Peyer's patch (tissue), 4 donors: ENCODE results near the gene LYPD5. TPM values are rescaled to one million over a fixed set of nuclear protein-coding genes. Genes with fewer than 3 reads are reported as not detected.

Experiments used
- DNase-seq, 3 donors: peaks; one replicate each; pipeline ENCODE4 v3.0.0-alpha.2; 2017 to 2019
- H3K27ac ChIP-seq, 4 donors: fragments of 200-600 bp; sonication (generic); one replicate each; pipeline ENCODE4 v1.5.1; 2016 to 2019
- H3K27me3 ChIP-seq, 2 donors: fragments of 200-600 bp; sonication (generic); one replicate each; pipeline ENCODE4 v1.5.1; 2019
- H3K36me3 ChIP-seq, 3 donors: fragments of 200-600 bp; sonication (generic); one replicate each; pipeline ENCODE4 v1.5.1; 2016 to 2019
- H3K4me1 ChIP-seq, 4 donors: fragments of 200-600 bp; sonication (generic); one replicate each; pipeline ENCODE4 v1.5.1; 2016 to 2019
- H3K4me3 ChIP-seq, 4 donors: fragments of 200-600 bp; sonication (generic); 1 replicate in 3 of 4; 2 replicates in 1 of 4; pipeline ENCODE4 v1.5.1; 2016 to 2019; ENCODE audit warnings: mild to moderate bottlenecking in 1 of 4
- H3K9me3 ChIP-seq, 4 donors: fragments of 200-600 bp; sonication (generic); one replicate each; pipeline ENCODE4 v1.5.1; 2016 to 2019; ENCODE audit warnings: mild to moderate bottlenecking in 1 of 4
- POLR2A ChIP-seq, 2 donors: fragments of 450-650 bp; IDR thresholded peaks; one replicate each; pipeline ENCODE4 v1.5.1; 2017; ENCODE audit warnings: antibody characterized with exemption in 2 of 2, mild to moderate bottlenecking in 2 of 2, moderate library complexity in 2 of 2
- total RNA-seq, 4 donors: library from RNA; depleted of rRNA; stranded (reverse); fragments of >200 nt; gene quantifications; one replicate each; pipeline ENCODE4 v1.1.0, GENCODE V29; 2016
- TF ChIP-seq, protein P1 (sequence below), 6 experiments: fragments of 450-650 bp in 4 of 6; fragments of 200-600 bp in 2 of 6; sonication (generic) in 1 of 6; IDR thresholded peaks; one replicate each; pipeline ENCODE4 v1.5.1; 2017 to 2019; ENCODE audit warnings: antibody characterized with exemption in 6 of 6, mild to moderate bottlenecking in 3 of 6, moderate library complexity in 1 of 6

LYPD5 gene
- total RNA-seq, 4 donors from 2014 or later: 0.27 to 1.7 TPM; not detected in 2

DNA sequence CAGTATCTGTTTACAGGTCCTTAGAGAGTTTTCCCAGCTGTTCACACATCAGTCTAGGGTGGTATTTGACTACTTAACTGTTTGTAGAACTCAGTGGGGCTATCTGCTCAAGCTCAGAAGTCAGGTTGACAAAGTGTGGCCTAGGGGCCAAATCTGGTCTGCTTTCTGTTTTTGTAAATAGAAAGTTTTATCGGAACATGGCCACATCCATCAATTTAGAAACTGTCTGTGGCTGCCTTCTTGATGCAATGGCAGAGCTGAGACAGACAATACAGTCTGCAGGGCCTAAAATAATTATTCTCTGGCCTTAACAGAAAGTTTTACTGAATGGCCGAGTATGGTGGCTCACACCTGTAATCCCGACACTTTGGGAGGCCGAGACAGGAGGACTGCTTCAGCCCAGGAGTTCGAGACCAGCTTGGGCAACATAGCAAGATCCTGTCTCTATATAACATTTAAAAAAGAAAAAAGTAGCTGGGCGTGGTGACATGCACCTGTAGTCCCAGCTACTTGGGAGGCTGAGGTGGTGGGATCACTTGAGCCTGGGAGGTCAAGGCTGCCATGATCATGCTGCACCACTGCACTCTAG is 49.9 kb downstream of the LYPD5 start:
- Histone ChIP-seq H3K36me3 (peaks cover 0 to 33% (median 0%) of the 10 kb centered on the region in 3 donors), H3K27ac (peak overlapping the region in 1 of 4 donors; percentile 96)
- no peak for TF ChIP-seq POLR2A (IDR thresholded peaks at IDR 0.05)
- TF ChIP-seq, protein P1, sequence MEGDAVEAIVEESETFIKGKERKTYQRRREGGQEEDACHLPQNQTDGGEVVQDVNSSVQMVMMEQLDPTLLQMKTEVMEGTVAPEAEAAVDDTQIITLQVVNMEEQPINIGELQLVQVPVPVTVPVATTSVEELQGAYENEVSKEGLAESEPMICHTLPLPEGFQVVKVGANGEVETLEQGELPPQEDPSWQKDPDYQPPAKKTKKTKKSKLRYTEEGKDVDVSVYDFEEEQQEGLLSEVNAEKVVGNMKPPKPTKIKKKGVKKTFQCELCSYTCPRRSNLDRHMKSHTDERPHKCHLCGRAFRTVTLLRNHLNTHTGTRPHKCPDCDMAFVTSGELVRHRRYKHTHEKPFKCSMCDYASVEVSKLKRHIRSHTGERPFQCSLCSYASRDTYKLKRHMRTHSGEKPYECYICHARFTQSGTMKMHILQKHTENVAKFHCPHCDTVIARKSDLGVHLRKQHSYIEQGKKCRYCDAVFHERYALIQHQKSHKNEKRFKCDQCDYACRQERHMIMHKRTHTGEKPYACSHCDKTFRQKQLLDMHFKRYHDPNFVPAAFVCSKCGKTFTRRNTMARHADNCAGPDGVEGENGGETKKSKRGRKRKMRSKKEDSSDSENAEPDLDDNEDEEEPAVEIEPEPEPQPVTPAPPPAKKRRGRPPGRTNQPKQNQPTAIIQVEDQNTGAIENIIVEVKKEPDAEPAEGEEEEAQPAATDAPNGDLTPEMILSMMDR (IDR thresholded peaks at IDR 0.05): no peak

DNA sequence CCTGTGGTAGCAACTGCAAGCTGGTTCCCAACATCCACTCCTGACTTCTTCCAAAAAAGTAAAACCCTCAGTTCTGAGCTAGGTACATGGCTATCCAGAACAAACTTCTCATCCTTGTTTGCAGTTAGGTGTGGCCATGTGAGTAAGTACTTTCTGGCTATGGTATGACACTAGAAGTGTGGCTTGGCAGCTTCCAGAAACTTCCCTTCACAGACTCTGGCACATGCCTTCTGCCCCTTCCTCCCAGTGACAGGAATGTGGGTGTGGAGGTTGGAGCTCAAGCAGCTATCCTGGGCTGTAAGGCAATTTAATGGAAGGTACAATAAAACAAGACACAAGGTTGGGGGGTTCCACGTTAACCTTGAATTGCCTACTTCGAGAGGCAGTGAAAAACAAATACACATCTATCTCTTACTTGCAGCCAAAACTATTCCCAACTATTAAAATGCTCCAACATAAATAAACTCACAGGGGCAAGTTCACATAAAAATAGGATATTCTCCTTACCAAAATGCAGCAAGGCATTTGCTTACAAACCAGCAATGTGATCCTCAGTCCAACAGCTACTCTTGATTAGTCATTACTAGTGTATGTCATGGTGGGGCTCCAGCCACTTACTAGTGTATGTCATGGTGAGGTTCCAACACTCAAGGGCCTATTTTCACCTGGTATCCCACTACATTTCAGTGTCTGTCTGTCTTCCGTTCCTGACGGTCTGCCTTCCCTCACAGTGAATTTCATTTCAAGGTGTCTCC is 50.6 kb downstream of the LYPD5 start:
- TF ChIP-seq, protein P1 (IDR thresholded peaks at IDR 0.05): no peak
- TF ChIP-seq POLR2A (IDR thresholded peaks at IDR 0.05): no peak
- Histone ChIP-seq H3K4me1 (peaks cover 0 to 16% (median 8%) of the 10 kb centered on the region in 4 donors), H3K4me3 (no peak overlapping the region), H3K36me3 (peaks cover 0 to 40% (median 0%) of the 10 kb centered on the region in 3 donors), H3K27ac (no peak overlapping the region), H3K27me3 (no peaks in the 10 kb centered on the region), H3K9me3 (no peaks in the 10 kb centered on the region)
- no peak for DNase-seq

More for the DNA sequence above, 49.9 kb downstream of the LYPD5 start:
- H3K9me3 ChIP-seq: no peaks in the 10 kb centered on the region
- H3K27me3 ChIP-seq: no peaks in the 10 kb centered on the region
- H3K4me1 ChIP-seq: peaks cover 0 to 16% (median 8%) of the 10 kb centered on the region in 4 donors
- no peak overlapping the region for H3K4me3 ChIP-seq
- DNase-seq: no peak

DNA sequence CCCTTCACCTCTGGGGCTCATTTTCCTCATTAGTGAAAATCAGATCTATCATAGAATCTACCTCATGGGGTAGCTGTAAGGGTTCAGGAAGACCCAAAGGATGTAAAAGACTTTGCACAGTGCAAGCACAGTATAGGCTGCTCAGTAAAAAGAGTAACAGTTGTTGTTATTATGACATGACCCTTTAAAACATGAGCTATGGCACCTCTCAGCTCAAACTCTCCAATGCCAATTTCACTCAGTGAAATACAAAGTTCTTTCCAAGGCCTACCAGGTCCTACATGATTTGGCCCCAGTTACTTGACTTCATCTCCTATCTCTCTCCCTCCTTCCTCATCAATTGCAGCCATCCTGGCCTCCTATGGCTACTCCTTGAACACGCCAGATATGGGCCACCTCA is 52.3 kb downstream of the LYPD5 start:
- Histone ChIP-seq H3K27ac (no peak overlapping the region), H3K27me3 (no peaks in the 10 kb centered on the region), H3K4me3 (no peak overlapping the region), H3K9me3 (no peaks in the 10 kb centered on the region), H3K4me1 (peaks cover 2 to 17% (median 8%) of the 10 kb centered on the region in 4 donors), H3K36me3 (peaks cover 0 to 49% (median 0%) of the 10 kb centered on the region in 3 donors)
- DNase-seq: no peak
- no peak for TF ChIP-seq POLR2A (IDR thresholded peaks at IDR 0.05)
- TF ChIP-seq, protein P1 (IDR thresholded peaks at IDR 0.05): no peak

DNA sequence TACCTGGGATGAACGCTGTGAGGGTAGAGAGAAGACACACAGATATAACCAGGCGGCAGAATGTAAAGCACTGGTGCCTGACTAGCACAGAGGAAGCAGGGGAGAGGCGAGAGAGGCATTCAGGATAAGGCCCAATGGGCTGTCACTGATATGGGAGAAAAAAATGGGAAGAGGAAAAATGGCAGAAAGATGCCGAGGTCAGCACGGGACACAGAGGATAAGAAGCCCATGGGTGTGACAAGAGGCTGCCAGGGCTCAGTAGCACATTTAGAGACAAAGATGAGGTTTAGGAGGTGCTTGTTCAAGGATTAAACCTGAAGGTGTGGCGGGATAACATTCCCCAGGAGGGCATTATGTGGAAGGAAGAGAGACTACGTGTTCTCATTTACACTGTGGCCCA is 53.1 kb downstream of the LYPD5 start:
- peaks cover 0 to 56% (median 0%) of the 10 kb centered on the region in 3 donors for H3K36me3 ChIP-seq
- no peak for DNase-seq

DNA sequence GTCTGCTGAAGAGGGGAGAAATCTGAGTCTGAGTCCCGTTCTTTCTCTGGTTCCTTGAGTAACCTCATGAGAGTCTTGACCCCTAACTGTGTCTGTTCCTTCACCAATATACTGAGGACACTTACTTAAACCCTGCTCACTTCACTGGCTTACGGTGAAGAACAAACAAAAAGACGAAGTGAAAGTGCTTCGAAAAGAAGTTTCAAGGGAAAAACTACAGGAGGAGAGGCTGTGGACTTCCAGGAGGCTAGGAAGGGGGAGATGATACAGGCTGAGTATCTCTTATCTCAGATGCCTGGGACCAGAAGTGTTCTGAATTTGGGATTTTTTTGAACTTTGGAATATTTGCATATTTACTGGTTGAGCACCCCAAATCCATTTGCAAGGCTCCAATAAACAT is 53.6 kb downstream of the LYPD5 start:
- H3K4me1 ChIP-seq: peaks cover 2 to 16% (median 10%) of the 10 kb centered on the region in 4 donors
- H3K4me3 ChIP-seq: no peak overlapping the region
- peak overlapping the region in 1 of 4 donors; percentile 42 for H3K27ac ChIP-seq
- no peak for TF ChIP-seq POLR2A (IDR thresholded peaks at IDR 0.05)
- TF ChIP-seq, protein P1 (IDR thresholded peaks at IDR 0.05): no peak
- no peak for DNase-seq
- no peaks in the 10 kb centered on the region for H3K9me3 ChIP-seq
- H3K36me3 ChIP-seq: peaks cover 0 to 57% (median 0%) of the 10 kb centered on the region in 3 donors
- H3K27me3 ChIP-seq: no peaks in the 10 kb centered on the region

More for the DNA sequence above, 53.1 kb downstream of the LYPD5 start:
- TF ChIP-seq, protein P1 (IDR thresholded peaks at IDR 0.05): no peak
- TF ChIP-seq POLR2A (IDR thresholded peaks at IDR 0.05): no peak
- Histone ChIP-seq H3K27me3 (no peaks in the 10 kb centered on the region), H3K9me3 (no peaks in the 10 kb centered on the region), H3K4me3 (no peak overlapping the region), H3K4me1 (peaks cover 2 to 20% (median 11%) of the 10 kb centered on the region in 4 donors), H3K27ac (no peak overlapping the region)
